Measurements from ENCODE around the gene SLAMF6.

GRCh38 chr1:160520582-160520981 lies 2.5 kb downstream of the SLAMF6 start:
- TF ChIP-seq EZH2 (IDR thresholded peaks at IDR 0.05; ENCODE audit: insufficient read depth, poor library complexity, severe bottlenecking) (no peak), EZH2phosphoT487 (IDR thresholded peaks at IDR 0.05; ENCODE audit: insufficient read depth, low read depth) (no peak)

Data from GM23248 (cell line).